CD4-positive, alpha-beta T cell (primary cell): Measurements from ENCODE around the gene CCDC92B. TPM values are rescaled to one million over a fixed set of nuclear protein-coding genes. Genes with fewer than 3 reads are reported as not detected.

Experiments used
- ATAC-seq: fragments of 200-7000 bp; cut with Tn5 transposase; one replicate; pipeline ENCODE4 v1.10.0; 2022; ENCODE audit warnings: mild to moderate bottlenecking; ENCODE audit not compliant: poor library complexity
- CTCF ChIA-PET: fragments of 350-600 bp; sonication (Branson Sonifier 250); formaldehyde crosslinking; loops from one replicate; lab custom pipeline; 2021; ENCODE audit warnings: antibody characterized with exemption, inconsistent platforms; lab: Charles Lee
- POLR2A ChIA-PET: fragments of 350-600 bp; sonication (Branson Sonifier 250); formaldehyde crosslinking; loops from one replicate; lab custom pipeline; 2021; ENCODE audit warnings: antibody characterized with exemption, inconsistent platforms; lab: Charles Lee
- DNase-seq, 14 experiments: peaks; one replicate each; pipeline ENCODE4 v3.0.0-alpha.2; 2013 to 2020; ENCODE audit warnings: mixed read lengths in 2 of 14
- H3K27ac ChIP-seq, 2 donors: one replicate each; pipeline versions ENCODE4 v1.5.1 to v1.7.0; 2013; ENCODE audit warnings: low read length in 2 of 2, low read depth in 1 of 2, mild to moderate bottlenecking in 1 of 2
- H3K27me3 ChIP-seq, 2 experiments: 1 replicate in 1 of 2; 2 replicates in 1 of 2; pipeline versions ENCODE4 v1.6.1 to v1.7.0; 2013; ENCODE audit warnings: low read length in 2 of 2, control low read depth in 1 of 2, mild to moderate bottlenecking in 1 of 2, moderate library complexity in 1 of 2; ENCODE audit not compliant: insufficient read depth in 2 of 2, control insufficient read depth in 1 of 2
- H3K36me3 ChIP-seq: one replicate; pipeline ENCODE4 v1.6.1; 2013; ENCODE audit warnings: low read length, control low read depth; ENCODE audit not compliant: insufficient read depth
- H3K4me1 ChIP-seq: one replicate; pipeline ENCODE4 v1.6.1; 2013; ENCODE audit warnings: low read length, control low read depth; ENCODE audit not compliant: insufficient read depth
- H3K4me3 ChIP-seq: one replicate; pipeline ENCODE4 v1.5.1; 2013; ENCODE audit warnings: mild to moderate bottlenecking, low read length, moderate library complexity
- H3K9me3 ChIP-seq, 2 experiments: 1 replicate in 1 of 2; 2 replicates in 1 of 2; pipeline versions ENCODE4 v1.6.1 to v1.7.0; 2013; ENCODE audit warnings: low read length in 2 of 2, mild to moderate bottlenecking in 2 of 2, control low read depth in 1 of 2, moderate library complexity in 1 of 2; ENCODE audit not compliant: control insufficient read depth in 1 of 2, insufficient read depth in 1 of 2
- H3K27ac Mint-ChIP-seq: one replicate; pipeline ENCODE4 v1.8.0; 2020; ENCODE audit warnings: mixed read lengths
- H3K27me3 Mint-ChIP-seq: one replicate; pipeline ENCODE4 v1.8.0; 2021; ENCODE audit warnings: mixed read lengths
- H3K36me3 Mint-ChIP-seq: one replicate; pipeline ENCODE4 v1.8.0; 2021; ENCODE audit warnings: low read depth, mixed read lengths
- H3K4me1 Mint-ChIP-seq: one replicate; pipeline ENCODE4 v1.8.0; 2021; ENCODE audit warnings: low read depth, mixed read lengths
- H3K4me3 Mint-ChIP-seq: one replicate; pipeline ENCODE4 v1.8.0; 2020; ENCODE audit warnings: mild to moderate bottlenecking, mixed read lengths
- H3K9me3 Mint-ChIP-seq: one replicate; pipeline ENCODE4 v1.8.0; 2020; ENCODE audit warnings: mixed read lengths
- CTCF ChIP-seq: fragments of 200-600 bp; IDR thresholded peaks from one replicate; pipeline ENCODE4 v1.8.0; 2022; ENCODE audit warnings: antibody characterized with exemption, mild to moderate bottlenecking
- intact Hi-C, 2 experiments: fragments of 100-400 bp; cut with DNase I in 1 of 2; cut with micrococcal nuclease in 1 of 2; formaldehyde crosslinking; loops; one replicate each; pipeline versions ENCODE4 v1.15.1 to v1.9.0; 2023 to 2025; cut with DNase I, micrococcal nuclease
- total RNA-seq, 174 experiments: library from RNA in 2 of 174; stranded (reverse) in 2 of 174; gene quantifications; one replicate each; pipeline ENCODE4 v1.2.3 and lab custom pipeline; 2021 to 2026

The CCDC92B gene
- total RNA-seq, 2 experiments from 2014 or later: 0.11 to 0.28 TPM

GRCh38 chr17:2755891-2756724, 6.7 kb upstream of the CCDC92B start:
- Histone ChIP-seq H3K27me3 (peaks cover 38 to 50% of the 10 kb centered on the region in 2 experiments), H3K36me3 (no peaks in the 10 kb centered on the region), H3K4me1 (peaks cover 10% of the 10 kb centered on the region), H3K4me3 (no peak overlapping the region), H3K9me3 (peaks cover 0 to 22% of the 10 kb centered on the region in 2 experiments), H3K27ac (no peak overlapping the region)
- Mint-ChIP-seq H3K4me1 (no peaks in the 10 kb centered on the region), H3K36me3 (no peaks in the 10 kb centered on the region), H3K27me3 (peaks cover 67% of the 10 kb centered on the region), H3K27ac (no peak overlapping the region), H3K9me3 (no peaks in the 10 kb centered on the region), H3K4me3 (no peak overlapping the region)
- intact Hi-C loops: no loop called here
- ChIA-PET CTCF (no interaction called here), POLR2A (no interaction called here)
- DNase-seq (no peak), ATAC-seq (no peak)
- TF ChIP-seq CTCF: no peak

- Histone ChIP-seq H3K27me3 (peaks cover 40 to 47% of the 10 kb centered on the region in 2 experiments), H3K4me3 (no peak overlapping the region), H3K9me3 (peaks cover 0 to 17% of the 10 kb centered on the region in 2 experiments), H3K4me1 (peaks cover 15% of the 10 kb centered on the region), H3K27ac (no peak overlapping the region), H3K36me3 (no peaks in the 10 kb centered on the region)
- POLR2A ChIA-PET: no interaction called here
- ATAC-seq (no peak), DNase-seq (no peak)
- intact Hi-C loops: no loop called here
- no peak for TF ChIP-seq CTCF
- H3K4me1 Mint-ChIP-seq: no peaks in the 10 kb centered on the region
- H3K27ac Mint-ChIP-seq: no peak overlapping the region
- H3K27me3 Mint-ChIP-seq: peaks cover 70% of the 10 kb centered on the region
- no peak overlapping the region for H3K4me3 Mint-ChIP-seq
- no peaks in the 10 kb centered on the region for H3K9me3 Mint-ChIP-seq
- CTCF ChIA-PET: interaction anchor here (0.8 kb wide), 1 partner anchor 27 kb away, joined by 3 read pairs; no protein-coding TSS in a partner anchor
- H3K36me3 Mint-ChIP-seq: no peaks in the 10 kb centered on the region
Measured at GRCh38 chr17:2751491-2751890, 2.0 kb upstream of the CCDC92B start.

- H3K4me3 ChIP-seq: no peak overlapping the region
- H3K27me3 ChIP-seq: peaks cover 34 to 40% of the 10 kb centered on the region in 2 experiments
- no peaks in the 10 kb centered on the region for H3K9me3 Mint-ChIP-seq
- no peak overlapping the region for H3K27ac ChIP-seq
- ChIA-PET CTCF (interaction anchor here (0.8 kb wide), 1 partner anchor 26 kb away, joined by 3 read pairs; no protein-coding TSS in a partner anchor), POLR2A (no interaction called here)
- peaks cover 8% of the 10 kb centered on the region for H3K4me1 ChIP-seq
- ATAC-seq: no peak
- H3K4me1 Mint-ChIP-seq: no peaks in the 10 kb centered on the region
- H3K36me3 ChIP-seq: no peaks in the 10 kb centered on the region
- peaks cover 69% of the 10 kb centered on the region for H3K27me3 Mint-ChIP-seq
- no peak for TF ChIP-seq CTCF
- no peak overlapping the region for H3K4me3 Mint-ChIP-seq
- no peaks in the 10 kb centered on the region for H3K36me3 Mint-ChIP-seq
- H3K27ac Mint-ChIP-seq: no peak overlapping the region
- H3K9me3 ChIP-seq: peaks cover 0 to 10% of the 10 kb centered on the region in 2 experiments
- intact Hi-C loops: no loop called here
- DNase-seq: no peak
Measured at GRCh38 chr17:2750721-2751120, 1.3 kb upstream of the CCDC92B start.
